ENCODE measurements around the gene ST6GALNAC6. TPM values are rescaled to one million over a fixed set of nuclear protein-coding genes. Genes with fewer than 3 reads are reported as not detected.

Gene ST6GALNAC6
- total and polyA plus RNA-seq, 10 of the 15 experiments (the other 5 are each of a cell fraction or from before 2014, with no cell fraction given) = 0.40 to 27.0 (median 16.8) TPM

- TF ChIP-seq MEF2B (IDR thresholded peaks at IDR 0.05; ENCODE audit: partially characterized antibody, poor library complexity, severe bottlenecking) (peak; percentile 69), BRCA1 (IDR thresholded peaks at IDR 0.05; ENCODE audit: low read depth, low read length) (no peak), ATF2 (IDR thresholded peaks at IDR 0.05; ENCODE audit: low read length) (peak; percentile 89), HCFC1 (IDR thresholded peaks at IDR 0.05; ENCODE audit: low read length) (no peak), CEBPB (IDR thresholded peaks at IDR 0.05; ENCODE audit: borderline replicate concordance in 1 of 2, low read depth in 2 of 2, low read length in 2 of 2) (no peak), RAD21 (IDR thresholded peaks at IDR 0.05; ENCODE audit: insufficient read depth, low read depth, low read length) (no peak), ELK1 (IDR thresholded peaks at IDR 0.05; ENCODE audit: low read depth, low read length) (no peak), STAT1 (conservative IDR thresholded peaks at IDR 0.05) (no peak), ZNF592 (IDR thresholded peaks at IDR 0.05) (no peak), CBFB (IDR thresholded peaks at IDR 0.05; ENCODE audit: low read depth) (no peak), REST (IDR thresholded peaks at IDR 0.05; ENCODE audit: low read depth, low read length) (no peak), SP1 (IDR thresholded peaks at IDR 0.05; ENCODE audit: low read depth, low read length) (peak; percentile 36), IKZF1 (conservative IDR thresholded peaks at IDR 0.05) (peak; percentile 20; the same call in 1 of the 2 replicates), DPF2 (IDR thresholded peaks at IDR 0.05) (peak; percentile 35; the same call in 1 of the 2 replicates), BCL11A (IDR thresholded peaks at IDR 0.05; ENCODE audit: low read depth, low read length) (peak; percentile 60; the same call in 1 of the 2 replicates)
Observed at GRCh38 chr9:127915801-127916719, 16.7 kb upstream of the ST6GALNAC6 start (continued).

Measured in GM12878 (cell line).